ENCODE measurements around the gene CCNI2. TPM values are rescaled to one million over a fixed set of nuclear protein-coding genes. Genes with fewer than 3 reads are reported as not detected.

The CCNI2 gene
- total and polyA plus RNA-seq, 3 donors from 2014 or later = 1.1 to 4.5 (median 2.7) TPM

DNA sequence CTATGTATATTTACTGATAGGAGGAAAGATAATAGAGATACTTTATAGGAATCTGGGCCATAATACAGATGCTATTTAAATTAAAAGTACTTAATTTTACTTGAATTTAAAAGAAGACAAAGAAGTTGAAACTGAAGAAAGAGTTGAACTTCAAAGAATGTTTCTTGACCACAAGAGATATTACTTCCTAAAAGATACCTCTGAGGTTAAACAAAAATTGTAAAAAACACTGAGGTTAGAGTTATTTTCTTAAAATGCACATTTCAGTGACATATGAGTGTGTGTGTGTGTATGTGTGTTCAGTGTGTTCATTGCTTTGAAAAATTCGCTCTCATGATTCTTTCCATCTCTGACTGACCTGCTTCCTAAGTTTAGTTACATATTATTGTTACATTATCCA is 33.4 kb downstream of the CCNI2 start:
- intact Hi-C loops (cut with DNase I; ENCODE audit: low total_unique reads) = no loop called here
- DNase-seq = no peak

DNA sequence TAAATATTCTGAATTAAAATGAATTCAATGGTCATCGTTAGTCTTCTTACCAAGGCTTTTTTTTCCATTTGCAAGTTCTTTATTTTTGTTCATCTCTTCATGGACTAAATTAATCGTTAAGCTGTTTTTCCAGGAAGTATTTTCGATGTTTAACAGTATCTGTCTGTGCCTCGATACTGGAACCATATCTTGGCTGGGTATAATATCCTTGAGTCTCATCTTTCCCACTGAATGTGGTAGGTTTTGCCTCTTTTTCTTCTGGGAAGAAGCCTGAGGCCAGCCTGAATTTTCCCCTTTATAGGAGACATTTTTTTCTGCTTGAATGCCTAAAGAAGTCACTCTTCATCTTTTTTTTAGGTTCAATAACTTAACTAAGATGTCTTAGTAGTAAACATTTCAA is 33.8 kb downstream of the CCNI2 start:
- DNase-seq = no peak
- intact Hi-C loops (cut with DNase I; ENCODE audit: low total_unique reads) = no loop called here
- Histone ChIP-seq H3K4me3 (no peak overlapping the region), H3K27me3 (no peaks in the 10 kb centered on the region), H3K4me1 (peaks cover 12% of the 10 kb centered on the region), H3K27ac (no peak overlapping the region), H3K9me3 (no peaks in the 10 kb centered on the region), H3K36me3 (ENCODE audit: low read depth, missing control alignments) (no peaks in the 10 kb centered on the region)
- TF ChIP-seq POLR2A (IDR thresholded peaks at IDR 0.05) = no peak
- TF ChIP-seq, protein P1, sequence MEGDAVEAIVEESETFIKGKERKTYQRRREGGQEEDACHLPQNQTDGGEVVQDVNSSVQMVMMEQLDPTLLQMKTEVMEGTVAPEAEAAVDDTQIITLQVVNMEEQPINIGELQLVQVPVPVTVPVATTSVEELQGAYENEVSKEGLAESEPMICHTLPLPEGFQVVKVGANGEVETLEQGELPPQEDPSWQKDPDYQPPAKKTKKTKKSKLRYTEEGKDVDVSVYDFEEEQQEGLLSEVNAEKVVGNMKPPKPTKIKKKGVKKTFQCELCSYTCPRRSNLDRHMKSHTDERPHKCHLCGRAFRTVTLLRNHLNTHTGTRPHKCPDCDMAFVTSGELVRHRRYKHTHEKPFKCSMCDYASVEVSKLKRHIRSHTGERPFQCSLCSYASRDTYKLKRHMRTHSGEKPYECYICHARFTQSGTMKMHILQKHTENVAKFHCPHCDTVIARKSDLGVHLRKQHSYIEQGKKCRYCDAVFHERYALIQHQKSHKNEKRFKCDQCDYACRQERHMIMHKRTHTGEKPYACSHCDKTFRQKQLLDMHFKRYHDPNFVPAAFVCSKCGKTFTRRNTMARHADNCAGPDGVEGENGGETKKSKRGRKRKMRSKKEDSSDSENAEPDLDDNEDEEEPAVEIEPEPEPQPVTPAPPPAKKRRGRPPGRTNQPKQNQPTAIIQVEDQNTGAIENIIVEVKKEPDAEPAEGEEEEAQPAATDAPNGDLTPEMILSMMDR (IDR thresholded peaks at IDR 0.05) = no peak
- 95 to 96% methylated on average over 4 of the region's 4 CpGs for WGBS, 2 donors

More for the DNA sequence above, 33.4 kb downstream of the CCNI2 start:
- no peaks in the 10 kb centered on the region for H3K36me3 ChIP-seq (ENCODE audit: low read depth, missing control alignments)
- H3K9me3 ChIP-seq = no peaks in the 10 kb centered on the region
- peaks cover 13% of the 10 kb centered on the region for H3K4me1 ChIP-seq
- TF ChIP-seq, protein P1 (IDR thresholded peaks at IDR 0.05) = no peak
- TF ChIP-seq POLR2A (IDR thresholded peaks at IDR 0.05) = no peak
- no peak overlapping the region for H3K27ac ChIP-seq
- WGBS, 2 donors = 97 to 100% methylated on average over 1 of the region's 1 CpG
- H3K4me3 ChIP-seq = no peak overlapping the region
- H3K27me3 ChIP-seq = no peaks in the 10 kb centered on the region

DNA sequence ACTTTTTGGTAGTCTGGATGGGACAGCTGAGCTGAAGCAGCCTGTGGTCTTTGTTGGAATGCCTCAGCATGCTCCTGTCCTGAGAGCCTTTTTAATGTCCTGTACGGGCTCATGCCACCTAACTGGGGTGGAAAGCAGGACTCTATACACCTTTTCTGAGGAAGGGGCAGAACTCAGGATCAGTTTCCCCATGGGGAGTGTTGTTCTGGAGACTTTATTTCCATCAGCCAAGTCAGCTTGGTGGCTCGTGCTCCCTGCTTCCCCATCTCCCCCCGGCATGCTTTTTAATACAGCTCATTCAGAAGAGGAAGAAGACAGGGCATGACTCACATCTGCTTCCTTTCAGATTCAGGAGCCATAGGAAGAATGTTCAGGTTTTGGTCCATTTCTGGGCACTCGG is 34.9 kb downstream of the CCNI2 start:
- no peak for TF ChIP-seq POLR2A (IDR thresholded peaks at IDR 0.05)
- TF ChIP-seq, protein P1 (IDR thresholded peaks at IDR 0.05) = no peak
- DNase-seq = no peak
- peaks cover 7% of the 10 kb centered on the region for H3K4me1 ChIP-seq
- H3K4me3 ChIP-seq = no peak overlapping the region
- H3K9me3 ChIP-seq = no peaks in the 10 kb centered on the region
- H3K36me3 ChIP-seq (ENCODE audit: low read depth, missing control alignments) = no peaks in the 10 kb centered on the region
- intact Hi-C loops (cut with DNase I; ENCODE audit: low total_unique reads) = no loop called here
- no peaks in the 10 kb centered on the region for H3K27me3 ChIP-seq
- WGBS, 2 donors = 73 to 80% methylated on average over 4 of the region's 4 CpGs
- no peak overlapping the region for H3K27ac ChIP-seq

DNA sequence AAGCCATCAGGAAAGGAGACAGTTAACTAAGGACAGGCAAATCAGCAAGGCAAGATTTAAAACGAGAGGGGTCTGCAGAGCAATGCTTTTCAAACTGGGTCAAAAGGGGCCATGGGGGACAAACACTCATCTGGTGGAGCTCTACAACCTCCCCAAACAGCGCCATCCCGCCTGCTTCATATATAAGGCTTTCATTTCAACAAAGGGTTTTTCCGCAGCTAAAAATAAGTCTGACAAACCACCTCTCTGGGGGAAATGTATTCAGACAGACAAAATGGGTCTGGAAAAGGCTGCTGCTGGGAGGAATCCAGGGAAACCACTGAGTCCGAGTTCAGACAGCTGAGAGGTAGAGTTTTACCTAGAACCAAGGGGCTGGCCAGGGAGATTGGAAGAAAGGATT is 38.1 kb downstream of the CCNI2 start:
- Histone ChIP-seq H3K27me3 (no peaks in the 10 kb centered on the region), H3K9me3 (no peaks in the 10 kb centered on the region), H3K4me1 (no peaks in the 10 kb centered on the region), H3K36me3 (ENCODE audit: low read depth, missing control alignments) (no peaks in the 10 kb centered on the region), H3K27ac (no peak overlapping the region), H3K4me3 (no peak overlapping the region)
- WGBS, 2 donors = 83% methylated on average over 5 of the region's 5 CpGs
- DNase-seq = peak; percentile 5
- intact Hi-C loops (cut with DNase I; ENCODE audit: low total_unique reads) = no loop called here
- no peak for TF ChIP-seq POLR2A (IDR thresholded peaks at IDR 0.05)
- TF ChIP-seq, protein P1 (IDR thresholded peaks at IDR 0.05) = no peak

DNA sequence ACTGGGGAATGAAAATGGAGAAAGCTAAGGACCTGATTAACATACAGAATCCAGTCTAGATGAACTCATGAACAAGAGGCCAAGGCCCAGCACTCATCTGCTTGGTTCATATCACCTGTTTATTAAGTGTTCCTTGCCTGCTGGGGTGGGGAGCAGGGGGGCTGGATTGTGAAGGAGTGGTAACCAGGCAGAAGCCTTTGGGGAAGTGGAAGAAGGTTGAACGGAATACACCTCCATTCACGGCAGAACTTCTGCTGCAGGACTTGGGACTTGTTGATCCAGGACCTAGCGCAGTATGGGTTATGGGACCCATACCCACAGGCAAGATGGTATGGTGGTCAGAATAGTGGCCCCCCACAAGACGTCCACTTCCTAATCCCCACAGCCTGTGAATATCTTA is 38.6 kb downstream of the CCNI2 start:
- intact Hi-C loops (cut with DNase I; ENCODE audit: low total_unique reads) = no loop called here
- H3K27ac ChIP-seq = no peak overlapping the region
- H3K36me3 ChIP-seq (ENCODE audit: low read depth, missing control alignments) = no peaks in the 10 kb centered on the region
- no peak overlapping the region for H3K4me3 ChIP-seq
- H3K4me1 ChIP-seq = no peaks in the 10 kb centered on the region
- no peak for TF ChIP-seq POLR2A (IDR thresholded peaks at IDR 0.05)
- TF ChIP-seq, protein P1 (IDR thresholded peaks at IDR 0.05) = no peak
- peak; percentile 2 for DNase-seq
- no peaks in the 10 kb centered on the region for H3K9me3 ChIP-seq
- WGBS, 2 donors = 92 to 97% methylated on average over 4 of the region's 4 CpGs
- no peaks in the 10 kb centered on the region for H3K27me3 ChIP-seq

All from testis (tissue), 3 donors.